Measurements from ENCODE around the gene EFCAB6.

The EFCAB6 gene

GRCh38 chr22:43488937-43489336 lies 323.2 kb downstream of the EFCAB6 start:
- TF ChIP-seq CTCF (IDR thresholded peaks at IDR 0.05; ENCODE audit: low read depth, low read length): no peak
- in situ Hi-C loops (cut with HindIII; ENCODE audit: low sequenced_read_pairs): no loop called here
- no peak overlapping the region for H3K4me3 ChIP-seq (ENCODE audit: low read depth, low read length)
- DNase-seq (ENCODE audit: low read depth, low spot score): no peak

- DNase-seq (ENCODE audit: low read depth, low spot score): no peak
- H3K4me3 ChIP-seq (ENCODE audit: low read depth, low read length): no peak overlapping the region
- in situ Hi-C loops (cut with HindIII; ENCODE audit: low sequenced_read_pairs): no loop called here
- no peak for TF ChIP-seq CTCF (IDR thresholded peaks at IDR 0.05; ENCODE audit: low read depth, low read length)
These were observed 323.9 kb downstream of the EFCAB6 start for GRCh38 chr22:43488031-43488866.

GRCh38 chr22:43487311-43488030 lies 324.6 kb downstream of the EFCAB6 start:
- no peak for TF ChIP-seq CTCF (IDR thresholded peaks at IDR 0.05; ENCODE audit: low read depth, low read length)
- H3K4me3 ChIP-seq (ENCODE audit: low read depth, low read length): no peak overlapping the region
- no peak for DNase-seq (ENCODE audit: low read depth, low spot score)
- in situ Hi-C loops (cut with HindIII; ENCODE audit: low sequenced_read_pairs): no loop called here

- H3K4me3 ChIP-seq (ENCODE audit: low read depth, low read length): no peak overlapping the region
- in situ Hi-C loops (cut with HindIII; ENCODE audit: low sequenced_read_pairs): no loop called here
- DNase-seq (ENCODE audit: low read depth, low spot score): no peak
- TF ChIP-seq CTCF (IDR thresholded peaks at IDR 0.05; ENCODE audit: low read depth, low read length): no peak
These were observed 326.5 kb downstream of the EFCAB6 start for GRCh38 chr22:43485502-43486089.

- no peak for DNase-seq (ENCODE audit: low read depth, low spot score)
- in situ Hi-C loops (cut with HindIII; ENCODE audit: low sequenced_read_pairs): no loop called here
- H3K4me3 ChIP-seq (ENCODE audit: low read depth, low read length): no peak overlapping the region
- TF ChIP-seq CTCF (IDR thresholded peaks at IDR 0.05; ENCODE audit: low read depth, low read length): no peak
These were observed 327.9 kb downstream of the EFCAB6 start for GRCh38 chr22:43484227-43484626.

DNA sequence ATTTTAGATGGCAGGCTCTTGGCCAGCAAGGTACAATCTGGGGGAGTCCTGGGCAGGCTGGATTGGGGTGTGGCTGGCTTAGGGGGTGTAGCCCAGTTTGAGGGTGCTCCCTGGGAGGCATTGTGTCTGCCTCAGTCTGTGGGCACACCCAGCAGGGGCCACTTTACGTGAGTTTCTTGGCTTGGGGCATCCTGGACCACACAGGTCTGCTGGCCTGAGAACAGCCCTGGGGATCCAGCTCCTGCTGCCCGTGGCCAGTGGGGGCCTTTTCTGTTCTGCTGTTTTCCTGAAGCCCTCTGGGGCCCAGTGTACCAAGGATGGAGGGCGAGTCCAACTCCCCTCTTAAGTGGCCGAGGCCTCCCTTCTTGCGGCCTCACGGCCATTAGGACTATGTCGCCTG lies 328.4 kb downstream of the EFCAB6 start:
- H3K4me3 ChIP-seq (ENCODE audit: low read depth, low read length): no peak overlapping the region
- DNase-seq (ENCODE audit: low read depth, low spot score): no peak
- TF ChIP-seq CTCF (IDR thresholded peaks at IDR 0.05; ENCODE audit: low read depth, low read length): no peak
- in situ Hi-C loops (cut with HindIII; ENCODE audit: low sequenced_read_pairs): no loop called here

Measured in astrocyte of the spinal cord (primary cell).